ENCODE measurements around the gene BLOC1S5.
A peak's percentile ranks its signal among the peaks of the same experiment; 100 is the strongest.
"Not testable (repeated sequence)": the region's sequence is repeated elsewhere in the genome, so short reads cannot be mapped to it uniquely, and the experiment has no call there.

BLOC1S5 gene

GRCh38 chr6:8060346-8060745 lies 3.8 kb downstream of the BLOC1S5 start:
- H3K36me3 ChIP-seq: peaks cover 3% of the 10 kb centered on the region; the same call in 1 of the 2 replicates
- H3K9me3 ChIP-seq: no peaks in the 10 kb centered on the region
- TF ChIP-seq, protein P1, sequence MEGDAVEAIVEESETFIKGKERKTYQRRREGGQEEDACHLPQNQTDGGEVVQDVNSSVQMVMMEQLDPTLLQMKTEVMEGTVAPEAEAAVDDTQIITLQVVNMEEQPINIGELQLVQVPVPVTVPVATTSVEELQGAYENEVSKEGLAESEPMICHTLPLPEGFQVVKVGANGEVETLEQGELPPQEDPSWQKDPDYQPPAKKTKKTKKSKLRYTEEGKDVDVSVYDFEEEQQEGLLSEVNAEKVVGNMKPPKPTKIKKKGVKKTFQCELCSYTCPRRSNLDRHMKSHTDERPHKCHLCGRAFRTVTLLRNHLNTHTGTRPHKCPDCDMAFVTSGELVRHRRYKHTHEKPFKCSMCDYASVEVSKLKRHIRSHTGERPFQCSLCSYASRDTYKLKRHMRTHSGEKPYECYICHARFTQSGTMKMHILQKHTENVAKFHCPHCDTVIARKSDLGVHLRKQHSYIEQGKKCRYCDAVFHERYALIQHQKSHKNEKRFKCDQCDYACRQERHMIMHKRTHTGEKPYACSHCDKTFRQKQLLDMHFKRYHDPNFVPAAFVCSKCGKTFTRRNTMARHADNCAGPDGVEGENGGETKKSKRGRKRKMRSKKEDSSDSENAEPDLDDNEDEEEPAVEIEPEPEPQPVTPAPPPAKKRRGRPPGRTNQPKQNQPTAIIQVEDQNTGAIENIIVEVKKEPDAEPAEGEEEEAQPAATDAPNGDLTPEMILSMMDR (IDR thresholded peaks at IDR 0.05; ENCODE audit: low read depth, low read length): no peak
- no peak overlapping the region for H3K4me3 ChIP-seq (ENCODE audit: low read depth, low read length)
- no peaks in the 10 kb centered on the region for H3K27me3 ChIP-seq
- no peaks in the 10 kb centered on the region for H3K4me1 ChIP-seq
- DNase-seq: no peak

DNA sequence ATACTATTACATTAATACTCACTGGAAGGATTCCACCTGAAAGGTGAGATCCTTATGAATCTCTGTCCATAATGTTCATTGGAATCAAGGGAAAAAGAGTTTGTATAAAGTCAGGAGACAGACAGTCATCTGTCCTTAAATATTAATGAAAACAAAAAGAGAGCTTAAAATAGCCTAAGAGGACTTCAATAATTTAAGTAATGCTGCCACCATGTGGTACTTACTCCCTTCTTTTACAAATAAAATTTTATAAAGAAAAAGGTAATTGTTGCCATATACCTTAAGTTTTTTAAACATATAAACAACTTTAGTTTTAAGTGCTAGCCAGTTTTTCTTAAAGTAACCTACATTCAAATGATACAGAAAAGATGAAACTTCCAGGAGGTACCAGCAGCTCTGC lies 5.1 kb downstream of the BLOC1S5 start:
- H3K27me3 ChIP-seq: no peaks in the 10 kb centered on the region
- no peak for DNase-seq
- no peak overlapping the region for H3K4me3 ChIP-seq (ENCODE audit: low read depth, low read length)
- H3K4me1 ChIP-seq: no peaks in the 10 kb centered on the region
- H3K9me3 ChIP-seq: no peaks in the 10 kb centered on the region
- peaks cover 3% of the 10 kb centered on the region; the same call in 1 of the 2 replicates for H3K36me3 ChIP-seq
- TF ChIP-seq, protein P1 (IDR thresholded peaks at IDR 0.05; ENCODE audit: low read depth, low read length): peak; percentile 8; the same call in 1 of the 2 replicates

GRCh38 chr6:8057793-8058192 lies 6.4 kb downstream of the BLOC1S5 start:
- H3K36me3 ChIP-seq: peaks cover 3% of the 10 kb centered on the region; the same call in 1 of the 2 replicates
- no peaks in the 10 kb centered on the region for H3K9me3 ChIP-seq
- H3K4me3 ChIP-seq (ENCODE audit: low read depth, low read length): no peak overlapping the region
- no peaks in the 10 kb centered on the region for H3K4me1 ChIP-seq
- TF ChIP-seq, protein P1 (IDR thresholded peaks at IDR 0.05; ENCODE audit: low read depth, low read length): no peak
- H3K27me3 ChIP-seq: no peaks in the 10 kb centered on the region
- no peak for DNase-seq

DNA sequence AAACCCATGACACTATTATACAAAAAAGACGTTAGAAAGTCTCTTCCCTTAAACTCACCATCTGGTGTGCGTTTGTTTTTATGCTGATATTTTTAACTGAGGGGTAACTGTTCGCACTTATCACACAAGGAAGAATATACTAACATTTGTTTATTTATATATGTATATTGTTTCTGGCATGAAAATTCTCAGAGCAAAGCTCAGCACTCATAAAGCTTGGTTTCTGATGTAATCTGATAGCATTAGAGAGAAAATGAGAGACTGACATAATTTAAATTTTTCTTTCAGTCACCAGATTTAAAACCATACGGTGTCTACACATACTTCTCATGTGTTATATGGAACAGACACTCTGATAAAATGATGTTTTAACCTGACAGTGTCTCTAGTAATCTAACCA lies 6.9 kb downstream of the BLOC1S5 start:
- H3K27me3 ChIP-seq: no peaks in the 10 kb centered on the region
- no peak for DNase-seq
- TF ChIP-seq, protein P1 (IDR thresholded peaks at IDR 0.05; ENCODE audit: low read depth, low read length): no peak
- no peaks in the 10 kb centered on the region for H3K4me1 ChIP-seq
- no peaks in the 10 kb centered on the region for H3K9me3 ChIP-seq
- H3K36me3 ChIP-seq: peaks cover 3% of the 10 kb centered on the region; the same call in 1 of the 2 replicates
- no peak overlapping the region for H3K4me3 ChIP-seq (ENCODE audit: low read depth, low read length)

DNA sequence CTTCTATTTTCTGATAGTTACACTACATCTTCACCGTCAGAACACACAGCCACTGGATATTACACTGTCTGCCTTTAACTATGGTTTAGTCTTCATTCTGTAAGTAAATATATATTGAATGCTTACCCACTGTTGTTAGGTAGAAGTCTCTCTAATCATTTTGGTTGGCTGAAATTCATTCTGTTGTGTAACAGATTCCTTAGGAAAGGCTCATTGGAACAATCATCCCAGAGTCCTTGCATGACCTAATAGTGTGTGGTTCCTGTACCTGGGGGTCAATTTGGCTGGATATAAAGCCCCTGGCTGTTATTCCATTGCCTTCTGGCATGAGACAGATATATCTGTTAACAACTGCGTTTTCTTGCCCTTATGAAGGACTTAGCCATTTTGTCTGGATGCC lies 9.9 kb downstream of the BLOC1S5 start:
- DNase-seq: no peak
- no peaks in the 10 kb centered on the region for H3K36me3 ChIP-seq
- no peaks in the 10 kb centered on the region for H3K27me3 ChIP-seq
- TF ChIP-seq, protein P1 (IDR thresholded peaks at IDR 0.05; ENCODE audit: low read depth, low read length): no peak
- H3K4me3 ChIP-seq (ENCODE audit: low read depth, low read length): no peak overlapping the region
- H3K4me1 ChIP-seq: no peaks in the 10 kb centered on the region
- no peaks in the 10 kb centered on the region for H3K9me3 ChIP-seq

- TF ChIP-seq, protein P1 (IDR thresholded peaks at IDR 0.05; ENCODE audit: low read depth, low read length): no peak
- H3K27me3 ChIP-seq: no peaks in the 10 kb centered on the region
- no peaks in the 10 kb centered on the region for H3K9me3 ChIP-seq
- no peaks in the 10 kb centered on the region for H3K4me1 ChIP-seq
- no peak for DNase-seq
- H3K4me3 ChIP-seq (ENCODE audit: low read depth, low read length): no peak overlapping the region
- no peaks in the 10 kb centered on the region for H3K36me3 ChIP-seq
Measured at GRCh38 chr6:8047541-8048292, 16.5 kb downstream of the BLOC1S5 start.

GRCh38 chr6:8045769-8046168 lies 18.4 kb downstream of the BLOC1S5 start:
- DNase-seq; H3K4me3 ChIP-seq (ENCODE audit: low read depth, low read length); H3K36me3 ChIP-seq; H3K9me3 ChIP-seq; H3K4me1 ChIP-seq; H3K27me3 ChIP-seq: not testable (repeated sequence)
